ENCODE data around the gene ACER3.
"Not testable (repeated sequence)": the region's sequence is repeated elsewhere in the genome, so short reads cannot be mapped to it uniquely, and the experiment has no call there.

Gene ACER3

GRCh38 chr11:76995081-76995576 lies 134.4 kb downstream of the ACER3 start:
- DNase-seq (ENCODE audit: low spot score): no peak

GRCh38 chr11:76997512-76997911 lies 136.8 kb downstream of the ACER3 start:
- no peak for DNase-seq (ENCODE audit: low spot score)

GRCh38 chr11:76999597-76999996 lies 138.9 kb downstream of the ACER3 start:
- no peak for DNase-seq (ENCODE audit: low spot score)

- DNase-seq (ENCODE audit: low spot score): no peak
These were observed 140.9 kb downstream of the ACER3 start for GRCh38 chr11:77001613-77002012.

GRCh38 chr11:77002776-77003175 lies 142.1 kb downstream of the ACER3 start:
- DNase-seq (ENCODE audit: low spot score): no peak

GRCh38 chr11:77003963-77004362 lies 143.2 kb downstream of the ACER3 start:
- no peak for DNase-seq (ENCODE audit: low spot score)

- no peak for DNase-seq (ENCODE audit: low spot score)
These were observed 148.9 kb downstream of the ACER3 start for GRCh38 chr11:77009533-77010160.

- DNase-seq (ENCODE audit: low spot score): no peak
These were observed 154.0 kb downstream of the ACER3 start for GRCh38 chr11:77014669-77015068.

- DNase-seq (ENCODE audit: low spot score): not testable (repeated sequence)
These were observed 157.7 kb downstream of the ACER3 start for GRCh38 chr11:77018396-77018924.

- DNase-seq (ENCODE audit: low spot score): peak; percentile 54
These were observed 159.4 kb downstream of the ACER3 start for GRCh38 chr11:77019976-77020595.

GRCh38 chr11:77020734-77021133 lies 160.0 kb downstream of the ACER3 start:
- DNase-seq (ENCODE audit: low spot score): no peak

GRCh38 chr11:77024745-77025144 lies 164.0 kb downstream of the ACER3 start:
- no peak for DNase-seq (ENCODE audit: low spot score)

GRCh38 chr11:77026221-77026620 lies 165.5 kb downstream of the ACER3 start:
- no peak for DNase-seq (ENCODE audit: low spot score)

GRCh38 chr11:77026743-77027142 lies 166.0 kb downstream of the ACER3 start:
- DNase-seq (ENCODE audit: low spot score): no peak

- DNase-seq (ENCODE audit: low spot score): no peak
These were observed 166.6 kb downstream of the ACER3 start for GRCh38 chr11:77027275-77027674.

- no peak for DNase-seq (ENCODE audit: low spot score)
These were observed 169.1 kb downstream of the ACER3 start for GRCh38 chr11:77029829-77030228.

GRCh38 chr11:77030834-77031414 lies 170.2 kb downstream of the ACER3 start:
- DNase-seq (ENCODE audit: low spot score): no peak

- DNase-seq (ENCODE audit: low spot score): no peak
These were observed 170.9 kb downstream of the ACER3 start for GRCh38 chr11:77031599-77031998.

- no peak for DNase-seq (ENCODE audit: low spot score)
These were observed 174.3 kb downstream of the ACER3 start for GRCh38 chr11:77035039-77035438.

GRCh38 chr11:77035580-77035979 lies 174.9 kb downstream of the ACER3 start:
- no peak for DNase-seq (ENCODE audit: low spot score)

GRCh38 chr11:77036398-77036797 lies 175.7 kb downstream of the ACER3 start:
- no peak for DNase-seq (ENCODE audit: low spot score)

- DNase-seq (ENCODE audit: low spot score): no peak
These were observed 176.3 kb downstream of the ACER3 start for GRCh38 chr11:77037057-77037456.
